HepG2 (cell line): ENCODE results near the gene ISY1.

Source experiments
- BCLAF1 ChIP-seq: fragments of 450-650 bp; IDR thresholded peaks from 2 replicates; pipeline ENCODE4 v1.6.1; 2017; ENCODE audit warnings: mild to moderate bottlenecking
- CEBPB ChIP-seq: IDR thresholded peaks from 2 replicates; pipeline ENCODE4 v1.6.1; 2011; ENCODE audit warnings: low read depth, low read length, improper control_type of control experiment, borderline replicate concordance
- CHD2 ChIP-seq: IDR thresholded peaks from 2 replicates; pipeline ENCODE4 v1.6.1; 2011; ENCODE audit warnings: low read depth, low read length, improper control_type of control experiment
- ETV6 ChIP-seq: sonication (generic); formaldehyde crosslinking; conservative IDR thresholded peaks from 2 replicates; pipeline ENCODE4 v1.4.0; 2020; ENCODE audit warnings: missing genetic modification reagents
- FOXA3 ChIP-seq: IDR thresholded peaks from 2 replicates; pipeline ENCODE4 v1.6.1; 2016; ENCODE audit warnings: missing genetic modification reagents, missing compliant biosample characterization
- HOMEZ ChIP-seq: IDR thresholded peaks from 2 replicates; pipeline ENCODE4 v1.6.1; 2016; ENCODE audit warnings: low read depth
- MYPOP ChIP-seq: sonication (generic); formaldehyde crosslinking; IDR thresholded peaks from 2 replicates; pipeline ENCODE4 v1.8.1; 2023; ENCODE audit warnings: mild to moderate bottlenecking, moderate library complexity, missing genetic modification reagents
- MZF1 ChIP-seq: sonication (generic); formaldehyde crosslinking; IDR thresholded peaks from 2 replicates; pipeline ENCODE4 v1.8.1; 2023; ENCODE audit warnings: mild to moderate bottlenecking, missing genetic modification reagents, borderline replicate concordance
- SP140L ChIP-seq: sonication (generic); formaldehyde crosslinking; IDR thresholded peaks from 2 replicates; pipeline ENCODE4 v1.4.0; 2020; ENCODE audit warnings: missing genetic modification reagents, borderline replicate concordance

- TF ChIP-seq MYPOP (CRISPR knock-in tag) (no peak), FOXA3 (no peak), ETV6 (no peak), CEBPB (no peak), MZF1 (CRISPR knock-in tag) (no peak), SP140L (CRISPR knock-in tag) (no peak), BCLAF1 (no peak), HOMEZ (CRISPR knock-in tag) (no peak), CHD2 (no peak)
Measured at GRCh38 chr3:129182390-129183185, 21.7 kb upstream of the ISY1 start.
